HFFc6 (cell line): Measurements from ENCODE around the gene PGF. TPM values are rescaled to one million over a fixed set of nuclear protein-coding genes. Genes with fewer than 3 reads are reported as not detected.

Experiments used
- DNase-seq: peaks from one replicate; pipeline ENCODE4 v3.0.0-alpha.2; 2018
- H3K27ac Mint-ChIP-seq: 2 replicates; pipeline ENCODE4 v1.8.0; 2020; ENCODE audit warnings: mild to moderate bottlenecking, mixed read lengths
- H3K27me3 Mint-ChIP-seq: 2 replicates; pipeline ENCODE4 v1.8.0; 2021; ENCODE audit warnings: mild to moderate bottlenecking, moderate library complexity, mixed read lengths; ENCODE audit not compliant: insufficient read depth
- H3K36me3 Mint-ChIP-seq: 2 replicates; pipeline ENCODE4 v1.8.0; 2021; ENCODE audit warnings: low read depth, mixed read lengths
- H3K4me1 Mint-ChIP-seq: 2 replicates; pipeline ENCODE4 v1.8.0; 2020; ENCODE audit warnings: low read depth, mixed read lengths
- H3K4me3 Mint-ChIP-seq: 2 replicates; pipeline ENCODE4 v1.8.0; 2020; ENCODE audit warnings: mild to moderate bottlenecking, moderate library complexity, mixed read lengths
- H3K9me3 Mint-ChIP-seq: 2 replicates; pipeline ENCODE4 v1.8.0; 2020; ENCODE audit warnings: mild to moderate bottlenecking, mixed read lengths
- total RNA-seq, 6 experiments: library from RNA; stranded (reverse); fragmentation: NEBNext Ultra II Directional; extraction: Animal tissue kit (Norgen Biotek cat#: 25700); gene quantifications; 2 replicates in 1 of 6; 3 replicates in 5 of 6; pipeline ENCODE4 v1.2.3, GENCODE V29; 2021
- TF ChIP-seq, protein P1 (sequence below): fragments of 200-600 bp; sonication (generic); IDR thresholded peaks from 2 replicates; pipeline ENCODE4 v1.5.0; 2021; ENCODE audit warnings: antibody characterized with exemption, mild to moderate bottlenecking

Gene PGF
- total RNA-seq, 6 experiments from 2014 or later, result 0.87 to 2.9 (median 2.7) TPM

- H3K27me3 Mint-ChIP-seq, result peaks cover 2% of the 10 kb centered on the region; the same call in 1 of the 2 replicates
- TF ChIP-seq, protein P1, sequence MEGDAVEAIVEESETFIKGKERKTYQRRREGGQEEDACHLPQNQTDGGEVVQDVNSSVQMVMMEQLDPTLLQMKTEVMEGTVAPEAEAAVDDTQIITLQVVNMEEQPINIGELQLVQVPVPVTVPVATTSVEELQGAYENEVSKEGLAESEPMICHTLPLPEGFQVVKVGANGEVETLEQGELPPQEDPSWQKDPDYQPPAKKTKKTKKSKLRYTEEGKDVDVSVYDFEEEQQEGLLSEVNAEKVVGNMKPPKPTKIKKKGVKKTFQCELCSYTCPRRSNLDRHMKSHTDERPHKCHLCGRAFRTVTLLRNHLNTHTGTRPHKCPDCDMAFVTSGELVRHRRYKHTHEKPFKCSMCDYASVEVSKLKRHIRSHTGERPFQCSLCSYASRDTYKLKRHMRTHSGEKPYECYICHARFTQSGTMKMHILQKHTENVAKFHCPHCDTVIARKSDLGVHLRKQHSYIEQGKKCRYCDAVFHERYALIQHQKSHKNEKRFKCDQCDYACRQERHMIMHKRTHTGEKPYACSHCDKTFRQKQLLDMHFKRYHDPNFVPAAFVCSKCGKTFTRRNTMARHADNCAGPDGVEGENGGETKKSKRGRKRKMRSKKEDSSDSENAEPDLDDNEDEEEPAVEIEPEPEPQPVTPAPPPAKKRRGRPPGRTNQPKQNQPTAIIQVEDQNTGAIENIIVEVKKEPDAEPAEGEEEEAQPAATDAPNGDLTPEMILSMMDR, result no peak
- peaks cover 43% of the 10 kb centered on the region for H3K4me1 Mint-ChIP-seq
- H3K36me3 Mint-ChIP-seq, result no peaks in the 10 kb centered on the region
- H3K27ac Mint-ChIP-seq, result peak overlapping the region; percentile 72
- H3K9me3 Mint-ChIP-seq, result no peaks in the 10 kb centered on the region
- DNase-seq, result no peak
- peak overlapping the region; percentile 29; the same call in 1 of the 2 replicates for H3K4me3 Mint-ChIP-seq
Observed at GRCh38 chr14:74980731-74981461, 25.5 kb upstream of the PGF start.

DNA sequence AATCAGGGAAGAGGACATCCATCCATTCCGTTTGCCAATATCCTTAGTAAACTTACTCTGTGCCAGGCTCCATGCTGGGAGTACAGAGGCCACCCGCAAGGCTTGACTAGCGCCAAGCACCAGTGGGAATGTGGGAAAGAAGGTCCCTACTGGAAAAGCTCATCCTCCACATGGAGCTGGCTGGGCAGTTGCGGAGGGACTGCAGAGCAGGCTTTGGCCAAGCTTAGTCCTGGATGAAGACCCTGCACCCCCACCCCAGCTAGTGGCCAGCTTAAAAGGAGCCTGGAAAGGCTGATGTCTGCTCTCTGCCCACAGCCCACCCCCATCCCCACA lies 25.0 kb upstream of the PGF start:
- Mint-ChIP-seq H3K4me1 (peaks cover 43% of the 10 kb centered on the region), H3K27ac (no peak overlapping the region; the same call in 1 of the 2 replicates)

GRCh38 chr14:74979442-74980397 lies 24.3 kb upstream of the PGF start:
- H3K4me3 Mint-ChIP-seq, result no peak overlapping the region
- TF ChIP-seq, protein P1, result peak; percentile 44
- H3K27ac Mint-ChIP-seq, result peak overlapping the region; percentile 88
- peaks cover 4% of the 10 kb centered on the region; the same call in 1 of the 2 replicates for H3K27me3 Mint-ChIP-seq
- H3K9me3 Mint-ChIP-seq, result no peaks in the 10 kb centered on the region
- DNase-seq, result peak; percentile 46
- peaks cover 43% of the 10 kb centered on the region for H3K4me1 Mint-ChIP-seq
- no peaks in the 10 kb centered on the region for H3K36me3 Mint-ChIP-seq

More for the DNA sequence above, 25.0 kb upstream of the PGF start:
- Mint-ChIP-seq H3K36me3 (no peaks in the 10 kb centered on the region), H3K4me3 (no peak overlapping the region), H3K9me3 (no peaks in the 10 kb centered on the region), H3K27me3 (peaks cover 3% of the 10 kb centered on the region; the same call in 1 of the 2 replicates)
- TF ChIP-seq, protein P1, result no peak
- DNase-seq, result no peak

DNA sequence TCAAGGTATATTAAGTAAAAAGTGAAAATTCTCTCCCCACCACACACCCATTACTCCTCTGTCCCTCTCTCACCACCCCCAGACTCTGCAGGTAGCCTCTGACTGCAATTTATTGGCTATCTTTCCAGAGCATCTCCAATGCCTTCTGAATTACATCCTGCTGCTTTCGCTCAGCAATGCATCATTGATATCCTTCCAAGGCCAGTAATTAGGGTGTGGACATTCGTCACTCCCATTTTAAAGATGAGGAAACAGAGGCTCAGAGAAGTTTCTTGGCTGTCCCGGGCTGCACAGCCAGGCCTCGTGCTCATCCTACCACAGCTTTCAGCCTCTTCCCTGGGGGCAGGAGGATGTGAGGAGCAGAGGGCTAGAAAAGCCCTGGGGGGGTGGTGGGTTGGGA lies 23.6 kb upstream of the PGF start:
- no peak for DNase-seq
- TF ChIP-seq, protein P1, result no peak
- H3K36me3 Mint-ChIP-seq, result no peaks in the 10 kb centered on the region
- peaks cover 4% of the 10 kb centered on the region; the same call in 1 of the 2 replicates for H3K27me3 Mint-ChIP-seq
- no peaks in the 10 kb centered on the region for H3K9me3 Mint-ChIP-seq
- peak overlapping the region; percentile 88 for H3K27ac Mint-ChIP-seq
- peak overlapping the region; percentile 20 for H3K4me3 Mint-ChIP-seq
- peaks cover 43% of the 10 kb centered on the region for H3K4me1 Mint-ChIP-seq

DNA sequence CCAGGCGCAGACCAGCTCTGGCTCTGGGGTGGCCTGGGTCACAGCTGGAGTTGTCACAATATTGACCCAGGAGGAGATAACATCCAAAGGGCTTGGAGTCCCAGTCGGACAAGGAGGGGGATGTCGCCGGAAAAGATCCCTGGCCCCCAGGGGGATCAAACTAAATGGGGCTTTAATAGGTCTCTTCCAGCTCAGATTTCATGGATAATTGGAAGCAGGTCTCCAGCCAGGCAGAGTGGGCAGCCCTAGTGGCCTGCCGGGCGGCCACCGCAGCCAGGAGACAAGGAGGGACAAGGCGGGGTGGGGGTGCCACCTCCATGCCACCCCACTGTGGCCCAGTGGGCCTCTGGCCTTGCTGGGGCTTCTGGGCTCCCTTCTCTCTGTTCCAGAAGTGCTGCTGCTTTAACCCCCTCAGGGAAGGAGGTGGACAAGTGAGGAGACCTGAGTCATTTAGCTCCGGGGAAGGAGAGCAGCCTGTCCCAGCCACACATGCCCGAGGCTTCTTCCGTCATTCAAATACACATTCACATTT lies 23.1 kb upstream of the PGF start:
- no peaks in the 10 kb centered on the region for H3K36me3 Mint-ChIP-seq
- peaks cover 4% of the 10 kb centered on the region; the same call in 1 of the 2 replicates for H3K27me3 Mint-ChIP-seq
- H3K4me3 Mint-ChIP-seq, result peak overlapping the region; percentile 20
- H3K9me3 Mint-ChIP-seq, result no peaks in the 10 kb centered on the region
- peak; percentile 78 for DNase-seq
- H3K27ac Mint-ChIP-seq, result peak overlapping the region; percentile 88
- TF ChIP-seq, protein P1, result no peak
- peaks cover 43% of the 10 kb centered on the region for H3K4me1 Mint-ChIP-seq
